ENCODE data around the gene DEFB113.

The DEFB113 gene

GRCh38 chr6:49988900-49989299 is 19.5 kb upstream of the DEFB113 start:
- no peaks in the 10 kb centered on the region for H3K9me3 ChIP-seq (ENCODE audit: insufficient read depth, low read length)
- H3K4me3 ChIP-seq (ENCODE audit: low read length): no peak overlapping the region
- no peaks in the 10 kb centered on the region for H3K79me2 ChIP-seq (ENCODE audit: low read length)
- H3K27me3 ChIP-seq (ENCODE audit: low read depth, low read length): no peaks in the 10 kb centered on the region
- no peaks in the 10 kb centered on the region for H4K20me1 ChIP-seq (ENCODE audit: insufficient read depth, low read length)
- no peak overlapping the region for H2AFZ ChIP-seq (ENCODE audit: low read depth, low read length)
- no peak overlapping the region for H3K9ac ChIP-seq (ENCODE audit: low read length)
- H3K27ac ChIP-seq (ENCODE audit: low read length): no peak overlapping the region
- TF ChIP-seq CTCF (IDR thresholded peaks at IDR 0.05; ENCODE audit: low read depth, low read length) (no peak), EZH2phosphoT487 (IDR thresholded peaks at IDR 0.05; ENCODE audit: low read depth) (no peak)
- H3K36me3 ChIP-seq (replicated peaks; ENCODE audit: low read depth, low read length): no peaks in the 10 kb centered on the region
- no peaks in the 10 kb centered on the region for H3K4me1 ChIP-seq (ENCODE audit: low read length)
- no peak overlapping the region for H3K4me2 ChIP-seq (ENCODE audit: low read length)

GRCh38 chr6:49987749-49988148 is 18.3 kb upstream of the DEFB113 start:
- H3K4me1 ChIP-seq (ENCODE audit: low read length): no peaks in the 10 kb centered on the region
- H3K27ac ChIP-seq (ENCODE audit: low read length): no peak overlapping the region
- no peaks in the 10 kb centered on the region for H3K9me3 ChIP-seq (ENCODE audit: insufficient read depth, low read length)
- H3K9ac ChIP-seq (ENCODE audit: low read length): no peak overlapping the region
- no peaks in the 10 kb centered on the region for H3K36me3 ChIP-seq (replicated peaks; ENCODE audit: low read depth, low read length)
- no peak for TF ChIP-seq EZH2phosphoT487 (IDR thresholded peaks at IDR 0.05; ENCODE audit: low read depth)
- TF ChIP-seq CTCF (IDR thresholded peaks at IDR 0.05; ENCODE audit: low read depth, low read length): no peak
- no peak overlapping the region for H3K4me3 ChIP-seq (ENCODE audit: low read length)
- H3K79me2 ChIP-seq (ENCODE audit: low read length): no peaks in the 10 kb centered on the region
- H4K20me1 ChIP-seq (ENCODE audit: insufficient read depth, low read length): no peaks in the 10 kb centered on the region
- H3K27me3 ChIP-seq (ENCODE audit: low read depth, low read length): no peaks in the 10 kb centered on the region
- no peak overlapping the region for H3K4me2 ChIP-seq (ENCODE audit: low read length)
- H2AFZ ChIP-seq (ENCODE audit: low read depth, low read length): no peak overlapping the region

- TF ChIP-seq CTCF (IDR thresholded peaks at IDR 0.05; ENCODE audit: low read depth, low read length) (no peak), EZH2phosphoT487 (IDR thresholded peaks at IDR 0.05; ENCODE audit: low read depth) (no peak)
- Histone ChIP-seq H3K79me2 (ENCODE audit: low read length) (no peaks in the 10 kb centered on the region), H3K27ac (ENCODE audit: low read length) (no peak overlapping the region), H3K4me1 (ENCODE audit: low read length) (no peaks in the 10 kb centered on the region), H3K4me2 (ENCODE audit: low read length) (no peak overlapping the region), H3K4me3 (ENCODE audit: low read length) (no peak overlapping the region), H3K27me3 (ENCODE audit: low read depth, low read length) (no peaks in the 10 kb centered on the region), H3K36me3 (replicated peaks; ENCODE audit: low read depth, low read length) (no peaks in the 10 kb centered on the region), H4K20me1 (ENCODE audit: insufficient read depth, low read length) (no peaks in the 10 kb centered on the region), H2AFZ (ENCODE audit: low read depth, low read length) (no peak overlapping the region), H3K9ac (ENCODE audit: low read length) (no peak overlapping the region), H3K9me3 (ENCODE audit: insufficient read depth, low read length) (no peaks in the 10 kb centered on the region)
Observed at GRCh38 chr6:49986551-49986950, 17.1 kb upstream of the DEFB113 start.

- H3K79me2 ChIP-seq (ENCODE audit: low read length): no peaks in the 10 kb centered on the region
- TF ChIP-seq CTCF (IDR thresholded peaks at IDR 0.05; ENCODE audit: low read depth, low read length) (no peak), EZH2phosphoT487 (IDR thresholded peaks at IDR 0.05; ENCODE audit: low read depth) (no peak)
Observed at GRCh38 chr6:49982046-49982445, 12.6 kb upstream of the DEFB113 start.

More at GRCh38 chr6:49982046-49982445, 12.6 kb upstream of the DEFB113 start:
- no peak overlapping the region for H3K4me3 ChIP-seq (ENCODE audit: low read length)
- H4K20me1 ChIP-seq (ENCODE audit: insufficient read depth, low read length): no peaks in the 10 kb centered on the region
- no peaks in the 10 kb centered on the region for H3K9me3 ChIP-seq (ENCODE audit: insufficient read depth, low read length)
- H3K4me2 ChIP-seq (ENCODE audit: low read length): no peak overlapping the region
- H3K9ac ChIP-seq (ENCODE audit: low read length): no peak overlapping the region
- no peak overlapping the region for H3K27ac ChIP-seq (ENCODE audit: low read length)
- H3K4me1 ChIP-seq (ENCODE audit: low read length): peaks cover 34% of the 10 kb centered on the region
- H2AFZ ChIP-seq (ENCODE audit: low read depth, low read length): no peak overlapping the region
- no peaks in the 10 kb centered on the region for H3K27me3 ChIP-seq (ENCODE audit: low read depth, low read length)
- H3K36me3 ChIP-seq (replicated peaks; ENCODE audit: low read depth, low read length): no peaks in the 10 kb centered on the region
